DND-41 (cell line): ENCODE measurements around the gene UBXN10.

ENCODE experiments used
- ATAC-seq: fragments of 200-7000 bp; cut with Tn5 transposase; 3 replicates; pipeline ENCODE4 v1.9.1; 2021; ENCODE audit warnings: low read depth; ENCODE audit not compliant: insufficient read depth
- DNase-seq: peaks from one replicate; pipeline ENCODE4 v3.0.0-alpha.2; 2020
- H2AFZ ChIP-seq: 2 replicates; pipeline ENCODE4 v1.6.0; 2012; ENCODE audit warnings: low read depth, low read length
- H3K27ac ChIP-seq: 2 replicates; pipeline ENCODE4 v1.5.1; 2012; ENCODE audit warnings: low read length, inconsistent platforms
- H3K27me3 ChIP-seq: fragments of 200-600 bp; sonication (generic); 2 replicates; pipeline ENCODE4 v1.6.0; 2012; ENCODE audit warnings: low read length, mild to moderate bottlenecking, inconsistent platforms; ENCODE audit not compliant: insufficient read depth, poor library complexity
- H3K36me3 ChIP-seq: 2 replicates; pipeline ENCODE4 v1.5.1; 2012; ENCODE audit warnings: low read length, inconsistent platforms; ENCODE audit not compliant: insufficient read depth
- H3K4me1 ChIP-seq: 2 replicates; pipeline ENCODE4 v1.5.1; 2012; ENCODE audit warnings: mild to moderate bottlenecking, low read length; ENCODE audit not compliant: insufficient read depth
- H3K4me2 ChIP-seq: 2 replicates; pipeline ENCODE4 v1.6.0; 2012; ENCODE audit warnings: mild to moderate bottlenecking, moderate library complexity, low read length, inconsistent platforms; ENCODE audit not compliant: insufficient read depth
- H3K4me3 ChIP-seq, 2 experiments: fragments of 200-600 bp in 1 of 2; shearing (Covaris generic) in 1 of 2; 2 replicates each; pipeline ENCODE4 v1.5.1; 2012 to 2016; ENCODE audit warnings: inconsistent platforms in 2 of 2, low read length in 2 of 2, mild to moderate bottlenecking in 2 of 2, low read depth in 1 of 2, moderate library complexity in 1 of 2
- H3K79me2 ChIP-seq: 2 replicates; pipeline ENCODE4 v1.6.0; 2012; ENCODE audit warnings: low read length, inconsistent platforms; ENCODE audit not compliant: insufficient read depth
- H3K9ac ChIP-seq: 2 replicates; pipeline ENCODE4 v1.6.0; 2012; ENCODE audit warnings: low read depth, mild to moderate bottlenecking, inconsistent platforms, low read length, moderate library complexity
- H3K9me3 ChIP-seq: 2 replicates; pipeline ENCODE4 v1.5.1; 2012; ENCODE audit warnings: low read length, moderate library complexity, mild to moderate bottlenecking, inconsistent platforms; ENCODE audit not compliant: insufficient read depth, severe bottlenecking
- H4K20me1 ChIP-seq: 2 replicates; pipeline ENCODE4 v1.6.0; 2012; ENCODE audit warnings: low read length; ENCODE audit not compliant: insufficient read depth
- CTCF ChIP-seq: IDR thresholded peaks from 2 replicates; pipeline ENCODE4 v1.5.1; 2012; ENCODE audit warnings: borderline replicate concordance, low read length, moderate library complexity, mild to moderate bottlenecking; ENCODE audit not compliant: poor library complexity, severe bottlenecking; ENCODE audit errors: extremely low read depth
- EZH2 ChIP-seq: IDR thresholded peaks from 3 replicates; pipeline ENCODE4 v1.6.1; 2012; ENCODE audit warnings: borderline replicate concordance, low read depth, mild to moderate bottlenecking, moderate library complexity, low read length, inconsistent platforms; ENCODE audit not compliant: severe bottlenecking

The UBXN10 gene

GRCh38 chr1:20139776-20140612, 45.9 kb upstream of the UBXN10 start:
- DNase-seq (no peak), ATAC-seq (no peak)
- no peaks in the 10 kb centered on the region for H3K9me3 ChIP-seq
- H3K4me3 ChIP-seq = no peak overlapping the region
- no peak overlapping the region for H3K27ac ChIP-seq
- H4K20me1 ChIP-seq = peaks cover 3% of the 10 kb centered on the region; the same call in 1 of the 2 replicates
- H3K9ac ChIP-seq = no peak overlapping the region
- H3K4me2 ChIP-seq = no peak overlapping the region
- H3K27me3 ChIP-seq = peaks cover 4% of the 10 kb centered on the region
- no peaks in the 10 kb centered on the region for H3K36me3 ChIP-seq
- no peak overlapping the region for H2AFZ ChIP-seq
- no peaks in the 10 kb centered on the region for H3K79me2 ChIP-seq
- H3K4me1 ChIP-seq = no peaks in the 10 kb centered on the region
- TF ChIP-seq EZH2 (no peak), CTCF (no peak)

GRCh38 chr1:20141001-20141400, 44.9 kb upstream of the UBXN10 start:
- ATAC-seq = no peak

GRCh38 chr1:20141466-20141865, 44.4 kb upstream of the UBXN10 start:
- Histone ChIP-seq H2AFZ (no peak overlapping the region), H3K9me3 (no peaks in the 10 kb centered on the region), H3K4me1 (no peaks in the 10 kb centered on the region), H4K20me1 (peaks cover 3% of the 10 kb centered on the region; the same call in 1 of the 2 replicates), H3K4me3 (no peak overlapping the region), H3K27me3 (peaks cover 4% of the 10 kb centered on the region), H3K27ac (no peak overlapping the region), H3K4me2 (no peak overlapping the region), H3K79me2 (no peaks in the 10 kb centered on the region), H3K36me3 (no peaks in the 10 kb centered on the region), H3K9ac (no peak overlapping the region)
- no peak for DNase-seq
- ATAC-seq = no peak
- TF ChIP-seq EZH2 = no peak
- TF ChIP-seq CTCF = no peak

More at GRCh38 chr1:20141001-20141400, 44.9 kb upstream of the UBXN10 start:
- H3K4me1 ChIP-seq = no peaks in the 10 kb centered on the region
- no peak overlapping the region for H3K4me2 ChIP-seq
- DNase-seq = no peak
- no peaks in the 10 kb centered on the region for H3K9me3 ChIP-seq
- no peak overlapping the region for H3K27ac ChIP-seq
- H4K20me1 ChIP-seq = peaks cover 3% of the 10 kb centered on the region; the same call in 1 of the 2 replicates
- no peak overlapping the region for H2AFZ ChIP-seq
- no peaks in the 10 kb centered on the region for H3K79me2 ChIP-seq
- peaks cover 4% of the 10 kb centered on the region for H3K27me3 ChIP-seq
- no peak overlapping the region for H3K4me3 ChIP-seq
- no peak overlapping the region for H3K9ac ChIP-seq
- TF ChIP-seq CTCF (no peak), EZH2 (no peak)
- H3K36me3 ChIP-seq = no peaks in the 10 kb centered on the region
